AML-193 (cell line): ENCODE results near the gene GIMAP8.
A peak's percentile ranks its signal among the peaks of the same experiment; 100 is the strongest.
"Not testable (repeated sequence)": the region's sequence is repeated elsewhere in the genome, so short reads cannot be mapped to it uniquely, and the experiment has no call there.

Experiments used
- DNase-seq, 2 experiments: peaks; one replicate each; lab custom pipeline; 2025; lab: John Stamatoyannopoulos, UW

The GIMAP8 gene

GRCh38 chr7:150435390-150436073 is 14.9 kb upstream of the GIMAP8 start:
- DNase-seq = peak; percentile 31 to 65

GRCh38 chr7:150439967-150440366 is 10.5 kb upstream of the GIMAP8 start:
- no peak for DNase-seq

GRCh38 chr7:150441524-150441923 is 8.9 kb upstream of the GIMAP8 start:
- no peak for DNase-seq

- DNase-seq = no peak
Measured at GRCh38 chr7:150442811-150443210, 7.6 kb upstream of the GIMAP8 start.

GRCh38 chr7:150443793-150444540 is 6.5 kb upstream of the GIMAP8 start:
- no peak for DNase-seq

GRCh38 chr7:150444674-150445365 is 5.6 kb upstream of the GIMAP8 start:
- DNase-seq = no peak

- DNase-seq = no peak
Measured at GRCh38 chr7:150446288-150446938, 4.0 kb upstream of the GIMAP8 start.

- no peak for DNase-seq
Measured at GRCh38 chr7:150447966-150448788, 2.3 kb upstream of the GIMAP8 start.

- DNase-seq = peak; percentile 47 to 53
Measured at GRCh38 chr7:150448789-150449147, 1.7 kb upstream of the GIMAP8 start.

- no peak for DNase-seq
Measured at GRCh38 chr7:150449206-150449952, 1.1 kb upstream of the GIMAP8 start.

- DNase-seq = peak in 1 of 2 experiments; percentile 28
Measured at GRCh38 chr7:150451097-150451793, 815 bp downstream of the GIMAP8 start.

GRCh38 chr7:150451833-150452461 is 1.5 kb downstream of the GIMAP8 start:
- DNase-seq = no peak

- no peak for DNase-seq
Measured at GRCh38 chr7:150453181-150453580, 2.8 kb downstream of the GIMAP8 start.

GRCh38 chr7:150453892-150454291 is 3.5 kb downstream of the GIMAP8 start:
- DNase-seq = no peak

- DNase-seq = not testable (repeated sequence)
Measured at GRCh38 chr7:150457064-150457463, 6.6 kb downstream of the GIMAP8 start.

- DNase-seq = no peak
Measured at GRCh38 chr7:150458235-150458634, 7.8 kb downstream of the GIMAP8 start.

GRCh38 chr7:150458756-150459155 is 8.3 kb downstream of the GIMAP8 start:
- no peak for DNase-seq

- DNase-seq = no peak
Measured at GRCh38 chr7:150461520-150461919, 11.1 kb downstream of the GIMAP8 start.

- no peak for DNase-seq
Measured at GRCh38 chr7:150462413-150462812, 12.0 kb downstream of the GIMAP8 start.

- no peak for DNase-seq
Measured at GRCh38 chr7:150463461-150463860, 13.0 kb downstream of the GIMAP8 start.
